PC-3 (cell line): ENCODE data around the gene SAPCD2.

ENCODE experiments used
- EZH2 ChIP-seq: fragments of 300-600 bp; sonication (generic); IDR thresholded peaks from one replicate; pipeline ENCODE4 v1.6.1; 2017; ENCODE audit warnings: antibody characterized with exemption, mild to moderate bottlenecking, low read length; ENCODE audit not compliant: unreplicated experiment
- TF ChIP-seq, protein P1 (sequence below): fragments of 300-600 bp; sonication (generic); conservative IDR thresholded peaks from 2 replicates; pipeline ENCODE4 v1.5.1; 2017; ENCODE audit warnings: antibody characterized with exemption, low read depth, mild to moderate bottlenecking, low read length

DNA sequence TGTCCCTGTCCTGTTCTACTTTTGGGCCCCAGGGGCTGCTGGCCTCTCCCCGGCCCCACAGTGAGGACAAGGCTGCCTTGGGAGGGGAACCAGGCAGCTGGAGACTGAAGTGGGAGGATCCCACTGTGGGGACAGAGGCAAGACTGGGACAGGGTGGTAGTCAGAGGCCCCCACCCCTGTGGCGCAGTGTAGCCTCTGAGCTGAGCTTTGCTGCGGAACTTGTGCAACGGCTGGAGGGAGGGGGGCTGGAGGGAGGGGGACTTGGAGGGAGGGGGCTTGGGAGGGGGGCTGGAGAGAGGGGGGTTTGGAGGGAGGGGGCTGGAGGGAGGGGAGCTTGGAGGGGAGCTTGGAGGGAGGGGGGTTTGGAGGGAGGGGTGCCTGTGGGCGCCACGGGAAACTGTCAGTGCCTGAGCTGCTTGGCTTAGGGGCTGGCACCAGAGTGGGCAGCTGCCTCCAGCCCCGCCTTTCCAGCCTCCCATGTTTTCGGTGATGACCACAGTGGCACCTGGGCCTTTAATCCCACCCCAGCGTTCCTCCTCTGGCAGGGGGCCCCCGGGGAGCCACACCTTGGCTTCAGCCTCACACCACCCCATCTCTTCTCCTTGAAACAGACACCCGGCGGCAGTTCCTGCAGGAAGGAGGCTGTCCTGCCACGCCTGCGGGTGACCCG, 36.2 kb downstream of the SAPCD2 start:
- TF ChIP-seq, protein P1, sequence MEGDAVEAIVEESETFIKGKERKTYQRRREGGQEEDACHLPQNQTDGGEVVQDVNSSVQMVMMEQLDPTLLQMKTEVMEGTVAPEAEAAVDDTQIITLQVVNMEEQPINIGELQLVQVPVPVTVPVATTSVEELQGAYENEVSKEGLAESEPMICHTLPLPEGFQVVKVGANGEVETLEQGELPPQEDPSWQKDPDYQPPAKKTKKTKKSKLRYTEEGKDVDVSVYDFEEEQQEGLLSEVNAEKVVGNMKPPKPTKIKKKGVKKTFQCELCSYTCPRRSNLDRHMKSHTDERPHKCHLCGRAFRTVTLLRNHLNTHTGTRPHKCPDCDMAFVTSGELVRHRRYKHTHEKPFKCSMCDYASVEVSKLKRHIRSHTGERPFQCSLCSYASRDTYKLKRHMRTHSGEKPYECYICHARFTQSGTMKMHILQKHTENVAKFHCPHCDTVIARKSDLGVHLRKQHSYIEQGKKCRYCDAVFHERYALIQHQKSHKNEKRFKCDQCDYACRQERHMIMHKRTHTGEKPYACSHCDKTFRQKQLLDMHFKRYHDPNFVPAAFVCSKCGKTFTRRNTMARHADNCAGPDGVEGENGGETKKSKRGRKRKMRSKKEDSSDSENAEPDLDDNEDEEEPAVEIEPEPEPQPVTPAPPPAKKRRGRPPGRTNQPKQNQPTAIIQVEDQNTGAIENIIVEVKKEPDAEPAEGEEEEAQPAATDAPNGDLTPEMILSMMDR: no peak
- TF ChIP-seq EZH2: no peak
